GM18907 (cell line): Measurements from ENCODE around the gene ATP13A2.
A peak's percentile ranks its signal among the peaks of the same experiment; 100 is the strongest.

Experiments
- ATAC-seq: cut with Tn5 transposase; IDR thresholded peaks from one replicate; pipeline ENCODE4 v1.9.1; 2021; ENCODE audit warnings: mild to moderate bottlenecking, moderate library complexity; ENCODE audit not compliant: unreplicated experiment

The ATP13A2 gene

DNA sequence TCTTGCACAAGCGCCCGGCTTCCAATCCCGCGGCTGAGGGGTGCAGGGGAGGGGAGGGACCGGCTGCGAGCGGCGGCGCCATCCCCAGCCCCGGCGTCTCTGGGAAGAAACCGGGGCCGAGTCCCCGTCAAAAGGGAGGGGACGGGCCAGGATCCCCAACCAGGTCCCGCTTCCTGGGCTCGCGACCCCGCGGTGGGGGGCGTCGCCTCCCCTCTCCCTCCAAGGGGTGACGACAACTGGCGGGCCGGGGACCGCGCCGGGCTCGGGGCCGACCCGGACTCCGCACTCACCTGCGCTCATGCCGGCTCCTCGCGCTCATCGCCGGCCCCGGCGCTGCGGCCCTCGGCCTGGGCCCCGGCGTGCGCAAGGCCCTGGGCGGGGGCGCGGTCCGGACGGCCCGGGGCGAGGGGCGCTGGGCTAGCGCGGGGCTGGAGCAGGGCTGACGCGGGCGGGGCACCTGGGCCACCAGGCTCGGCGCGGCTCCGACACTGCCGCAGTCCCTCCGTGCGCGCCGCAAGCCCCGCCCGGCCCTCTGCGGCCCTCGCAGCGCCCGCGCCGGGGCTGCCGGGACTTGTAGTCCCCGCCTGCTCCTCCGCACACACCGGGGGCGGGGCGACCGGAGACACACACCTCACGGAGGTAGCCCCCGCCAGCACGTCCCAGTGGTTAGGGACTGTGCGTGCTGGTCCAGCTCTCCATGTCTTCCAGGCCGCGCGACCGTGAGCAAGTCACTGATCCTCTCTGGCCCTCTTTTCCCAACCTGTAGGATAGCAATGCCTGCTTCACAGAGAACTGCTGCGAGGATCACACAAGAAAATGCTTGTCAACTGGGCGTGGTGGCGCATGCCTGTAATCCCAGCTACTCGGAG lies at the start of gene ATP13A2:
ATP13A2 (minus strand) TSS at position 490 of the 869 bp plus-strand sequence; CDS start at position 300, 190 bp downstream.
- peak; percentile 82 for ATAC-seq

DNA sequence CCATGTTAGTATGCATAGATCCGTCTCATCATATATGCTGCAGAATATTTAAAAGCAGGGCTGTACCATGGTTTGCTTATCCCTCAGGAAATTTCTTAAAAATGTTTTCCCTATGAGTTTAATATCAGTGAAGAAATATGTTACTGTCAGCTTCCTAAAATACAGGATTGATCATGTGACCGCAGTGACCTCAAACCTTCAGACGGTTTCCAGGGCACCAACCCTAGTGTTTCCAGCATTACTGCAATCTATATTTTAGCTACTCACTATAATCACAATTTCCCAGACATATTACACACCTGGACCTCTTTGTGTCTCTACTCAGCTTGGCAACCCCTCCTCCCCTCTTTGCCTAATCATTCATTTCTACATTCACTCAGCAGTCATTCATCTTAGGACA lies 49.8 kb upstream of the ATP13A2 start:
- no peak for ATAC-seq

DNA sequence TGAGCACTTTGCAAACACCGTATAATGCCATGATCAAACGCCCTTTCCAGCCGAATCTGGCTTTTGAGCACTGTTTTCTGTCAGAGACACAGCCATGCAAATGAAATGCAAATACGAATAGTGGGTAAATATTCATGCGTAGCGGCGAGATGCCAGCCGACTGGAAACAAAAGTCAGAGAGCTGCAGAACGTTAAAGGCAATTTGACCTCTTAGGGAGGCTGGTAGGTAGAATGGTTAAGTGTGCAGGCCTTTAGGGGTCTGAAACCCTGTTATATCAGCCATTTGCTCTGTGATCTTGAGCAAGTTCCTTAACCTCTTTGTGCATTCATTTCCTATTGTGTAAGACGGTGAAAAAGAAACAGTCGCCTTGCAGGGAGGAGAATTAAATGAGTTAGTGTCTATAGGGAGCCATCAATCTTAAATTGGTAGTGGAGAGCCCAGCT lies 48.6 kb upstream of the ATP13A2 start:
- no peak for ATAC-seq

GRCh38 chr1:17059391-17060305 lies 47.9 kb upstream of the ATP13A2 start:
- ATAC-seq = peak; percentile 46

- ATAC-seq = no peak
Measured at GRCh38 chr1:17056551-17056950, 44.8 kb upstream of the ATP13A2 start.

GRCh38 chr1:17055801-17056200 lies 44.1 kb upstream of the ATP13A2 start:
- no peak for ATAC-seq

GRCh38 chr1:17053685-17054410 lies 42.1 kb upstream of the ATP13A2 start, which contains the start of gene SDHB:
TSS of gene SDHB (minus strand) at chr1:17054032. CDS start at chr1:17054019, 13 bp downstream.
- peak; percentile 94 for ATAC-seq

DNA sequence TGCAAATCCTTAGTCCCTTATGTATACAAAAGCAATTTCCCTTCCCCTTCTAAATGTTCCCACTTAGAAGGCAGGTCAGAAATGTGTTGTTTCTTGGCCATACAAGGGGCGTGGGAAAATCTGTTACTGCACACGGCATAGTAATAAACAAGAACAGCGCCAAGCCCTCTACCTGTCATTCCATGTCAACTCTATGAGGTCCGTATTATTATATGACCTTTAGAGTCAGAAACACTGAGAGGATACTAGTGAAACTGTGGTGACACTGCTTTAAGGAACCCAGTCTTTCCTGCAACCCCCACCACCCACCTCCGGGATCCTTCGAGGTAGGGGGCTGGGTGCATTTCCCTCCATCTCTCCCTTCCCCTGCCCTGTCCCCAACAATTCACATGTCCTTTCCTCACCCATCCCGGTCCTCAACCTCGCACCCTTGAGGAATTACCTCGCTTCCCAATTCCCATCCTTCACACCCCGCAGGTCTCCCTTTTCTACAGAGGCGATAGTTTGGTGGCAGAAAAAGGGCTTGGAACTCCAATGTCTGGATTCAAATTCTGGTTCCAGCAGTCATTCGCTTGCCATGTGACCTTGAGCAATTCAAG lies 41.5 kb upstream of the ATP13A2 start:
- no peak for ATAC-seq

DNA sequence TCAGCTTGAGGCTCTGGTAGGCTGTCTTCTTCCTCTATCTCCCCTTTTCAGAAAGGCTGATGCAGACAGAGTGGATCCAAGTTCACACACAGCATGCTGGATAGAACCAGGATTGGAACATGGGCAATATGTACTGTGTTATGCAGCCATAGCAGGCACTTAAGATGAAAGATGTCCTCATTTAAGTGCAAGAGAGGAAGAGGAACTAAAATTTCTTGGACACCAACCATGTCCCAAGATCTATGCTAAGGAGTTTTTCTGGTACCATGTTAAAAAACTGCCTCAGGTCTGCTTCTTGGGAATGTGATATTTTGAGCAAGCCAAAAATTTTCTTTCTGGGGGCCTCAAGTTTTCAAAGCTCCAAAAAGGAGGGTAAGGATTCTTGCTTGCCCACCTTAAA lies 40.9 kb upstream of the ATP13A2 start:
- no peak for ATAC-seq

- ATAC-seq = no peak
Measured at GRCh38 chr1:17052038-17052437, 40.3 kb upstream of the ATP13A2 start.

DNA sequence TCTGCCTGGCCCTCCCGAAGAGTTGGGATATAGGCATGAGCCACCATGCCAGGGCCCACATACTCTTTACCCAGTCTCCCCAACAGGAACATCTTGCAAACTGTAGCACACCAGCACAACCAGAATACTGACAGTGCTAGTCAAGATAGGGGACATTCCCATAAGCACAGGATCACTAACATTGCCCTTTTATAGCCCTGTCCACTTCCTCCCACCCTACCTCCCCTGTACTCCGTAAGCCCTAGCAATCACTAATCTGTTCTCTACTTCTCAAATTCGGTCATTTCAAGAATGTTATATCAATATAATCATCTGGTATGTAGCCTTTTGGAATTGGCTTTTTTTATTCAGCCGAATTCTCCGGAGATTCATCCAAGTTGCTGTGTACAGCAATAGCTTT lies 36.2 kb upstream of the ATP13A2 start:
- no peak for ATAC-seq

DNA sequence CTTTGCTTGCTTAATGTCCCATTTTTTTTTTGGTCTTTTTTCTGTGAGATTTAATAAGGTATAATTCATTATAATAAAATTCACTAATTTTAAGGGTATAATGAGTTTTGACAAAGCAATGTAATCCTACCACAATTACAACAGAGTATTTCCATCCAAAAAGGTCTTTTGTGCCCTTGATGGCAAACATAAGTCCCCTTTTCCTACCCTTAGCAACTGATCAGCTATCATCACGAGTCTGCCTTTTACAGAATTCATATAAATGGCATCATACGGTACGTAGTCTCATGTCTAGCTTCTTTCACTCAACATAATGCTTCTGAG lies 34.6 kb upstream of the ATP13A2 start:
- no peak for ATAC-seq

GRCh38 chr1:17045634-17046333 lies 34.1 kb upstream of the ATP13A2 start:
- ATAC-seq = no peak

- ATAC-seq = no peak
Measured at GRCh38 chr1:17045150-17045549, 33.4 kb upstream of the ATP13A2 start.

DNA sequence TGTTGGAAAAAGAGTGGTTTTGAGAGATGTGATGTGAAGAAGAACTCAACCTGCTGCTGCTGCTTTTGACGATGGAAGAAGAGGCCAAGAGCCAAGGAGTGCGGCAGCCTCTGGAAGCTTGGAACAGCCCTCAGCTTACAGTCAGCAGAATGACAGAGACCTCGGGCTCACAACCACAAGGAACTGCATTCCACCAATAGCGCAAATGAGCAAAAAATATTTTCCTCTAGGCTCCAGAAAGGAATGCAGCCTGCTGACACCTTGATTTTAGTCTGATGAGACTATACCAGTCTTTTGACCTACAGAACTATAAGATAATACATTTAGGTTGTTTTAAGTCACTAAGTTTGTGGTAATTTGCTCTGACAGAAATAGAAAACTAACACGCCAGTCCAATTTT lies 31.9 kb upstream of the ATP13A2 start:
- ATAC-seq = no peak

DNA sequence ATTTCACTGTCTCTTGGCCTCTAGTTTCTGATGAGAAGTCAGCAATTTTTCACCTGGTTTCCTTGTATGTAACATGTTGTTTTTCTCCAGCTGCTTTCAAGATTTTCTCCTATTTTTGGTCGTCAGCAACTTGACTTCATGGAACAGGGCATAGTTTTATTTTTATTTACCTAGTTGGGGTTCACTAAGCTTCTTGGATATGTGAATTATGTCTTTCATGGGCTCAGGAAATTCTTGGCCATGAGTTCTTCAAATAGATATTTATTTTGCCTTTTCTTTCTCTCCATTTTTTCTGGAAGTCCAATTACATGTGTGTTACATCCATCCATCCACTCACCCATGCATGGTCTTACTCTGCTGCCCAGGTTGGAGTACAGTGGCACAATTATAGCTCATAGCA lies 28.4 kb upstream of the ATP13A2 start:
- ATAC-seq = no peak

- no peak for ATAC-seq
Measured at GRCh38 chr1:17039522-17039921, 27.8 kb upstream of the ATP13A2 start.

- no peak for ATAC-seq
Measured at GRCh38 chr1:17033481-17033880, 21.8 kb upstream of the ATP13A2 start.

- no peak for ATAC-seq
Measured at GRCh38 chr1:17032741-17033140, 21.0 kb upstream of the ATP13A2 start.

DNA sequence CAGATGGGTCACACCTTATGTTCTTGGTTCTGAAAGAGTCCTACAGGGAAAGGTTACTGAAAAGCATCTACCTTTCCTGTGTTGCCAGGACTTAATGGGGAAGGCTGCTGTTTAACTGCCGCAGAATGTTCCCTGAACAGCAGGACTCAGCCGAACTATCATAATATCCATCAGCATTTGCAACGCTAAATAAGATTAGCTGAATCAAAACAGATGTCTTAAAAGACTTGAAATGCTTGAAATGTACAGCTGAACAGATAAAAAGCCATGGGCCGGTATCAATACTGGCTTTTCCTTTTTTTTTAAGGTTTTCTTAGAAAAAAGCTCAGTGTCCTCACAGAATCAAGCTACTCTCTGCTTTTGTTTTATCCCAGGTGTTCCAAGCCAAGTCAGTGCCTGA lies 19.7 kb upstream of the ATP13A2 start:
- no peak for ATAC-seq
